GM23338 (cell line): ENCODE results near the gene PTGFR. TPM values are rescaled to one million over a fixed set of nuclear protein-coding genes. Genes with fewer than 3 reads are reported as not detected.

Experiments
- ATAC-seq: fragments of 200-7000 bp; cut with Tn5 transposase; 3 replicates; pipeline ENCODE4 v1.9.1; 2020
- DNase-seq: peaks from one replicate; pipeline ENCODE4 v3.0.0-alpha.2; 2015; ENCODE audit warnings: low spot score
- H2AFZ ChIP-seq: fragments of 200-600 bp; sonication (generic); 2 replicates; pipeline ENCODE4 v1.8.0; 2016; ENCODE audit warnings: antibody characterized with exemption, mild to moderate bottlenecking, moderate library complexity
- H3F3A ChIP-seq: fragments of 200-600 bp; sonication (generic); replicated peaks from 2 replicates; pipeline ENCODE4 v1.8.0; 2017; ENCODE audit warnings: antibody characterized with exemption, mixed run types, low read depth
- H3K27ac ChIP-seq: fragments of 200-600 bp; sonication (generic); 2 replicates; pipeline ENCODE4 v1.6.1; 2016; ENCODE audit warnings: low read depth
- H3K27me3 ChIP-seq: fragments of 200-600 bp; sonication (generic); 2 replicates; pipeline ENCODE4 v1.8.0; 2016; ENCODE audit warnings: mild to moderate bottlenecking, mixed run types, moderate library complexity; ENCODE audit not compliant: insufficient read depth
- H3K36me3 ChIP-seq: fragments of 200-600 bp; sonication (generic); 2 replicates; pipeline ENCODE4 v1.8.0; 2016; ENCODE audit warnings: mild to moderate bottlenecking; ENCODE audit not compliant: insufficient read depth
- H3K4me1 ChIP-seq: fragments of 200-600 bp; sonication (generic); 2 replicates; pipeline ENCODE4 v1.8.0; 2016; ENCODE audit warnings: mild to moderate bottlenecking, moderate library complexity; ENCODE audit not compliant: insufficient read depth
- H3K4me2 ChIP-seq: fragments of 200-600 bp; sonication (generic); 2 replicates; pipeline ENCODE4 v1.7.1; 2017; ENCODE audit warnings: mixed run types
- H3K4me3 ChIP-seq: fragments of 200-600 bp; sonication (generic); 2 replicates; pipeline ENCODE4 v1.6.1; 2016; ENCODE audit warnings: mixed run types
- H3K79me2 ChIP-seq: fragments of 200-600 bp; sonication (generic); replicated peaks from 2 replicates; pipeline ENCODE4 v1.8.0; 2017; ENCODE audit warnings: mild to moderate bottlenecking; ENCODE audit not compliant: insufficient read depth
- H3K9me2 ChIP-seq: fragments of 200-600 bp; sonication (generic); 2 replicates; pipeline ENCODE4 v1.8.0; 2017; ENCODE audit not compliant: insufficient read depth
- H4K20me1 ChIP-seq: fragments of 200-600 bp; sonication (generic); replicated peaks from 2 replicates; pipeline ENCODE4 v1.8.0; 2017; ENCODE audit warnings: mild to moderate bottlenecking; ENCODE audit not compliant: insufficient read depth
- H3K27ac Mint-ChIP-seq: 2 replicates; pipeline ENCODE4 v1.8.0; 2020; ENCODE audit warnings: inconsistent platforms, mild to moderate bottlenecking, moderate library complexity, mixed read lengths
- H3K27me3 Mint-ChIP-seq: 3 replicates; pipeline ENCODE4 v1.8.0; 2022; ENCODE audit warnings: low read depth, mild to moderate bottlenecking, moderate library complexity, mixed read lengths, inconsistent platforms; ENCODE audit not compliant: insufficient read depth, poor library complexity
- H3K36me3 Mint-ChIP-seq: 3 replicates; pipeline ENCODE4 v1.8.0; 2021; ENCODE audit warnings: low read depth, mild to moderate bottlenecking, inconsistent platforms, moderate library complexity, mixed read lengths
- H3K4me1 Mint-ChIP-seq: 3 replicates; pipeline ENCODE4 v1.8.0; 2020; ENCODE audit warnings: mild to moderate bottlenecking, inconsistent platforms, mixed read lengths
- H3K4me3 Mint-ChIP-seq: 3 replicates; pipeline ENCODE4 v1.8.0; 2021; ENCODE audit warnings: moderate library complexity, mild to moderate bottlenecking, inconsistent platforms, mixed read lengths
- H3K9me3 Mint-ChIP-seq: 3 replicates; pipeline ENCODE4 v1.8.0; 2020; ENCODE audit warnings: moderate library complexity, mild to moderate bottlenecking, inconsistent platforms, mixed read lengths
- CREB1 ChIP-seq: fragments of 250-450 bp; sonication (Bioruptor Pico); IDR thresholded peaks from 2 replicates; pipeline ENCODE4 v1.5.0; 2020; ENCODE audit warnings: low read depth, mild to moderate bottlenecking, moderate library complexity
- EZH2 ChIP-seq: fragments of 200-600 bp; sonication (generic); IDR thresholded peaks from one replicate; pipeline ENCODE4 v1.8.0; 2017; ENCODE audit warnings: antibody characterized with exemption, mild to moderate bottlenecking, low read depth; ENCODE audit not compliant: unreplicated experiment
- EZH2phosphoT487 ChIP-seq: fragments of 200-600 bp; sonication (generic); IDR thresholded peaks from one replicate; pipeline ENCODE4 v1.8.1; 2018; ENCODE audit warnings: antibody characterized with exemption; ENCODE audit not compliant: unreplicated experiment
- JUNB ChIP-seq: IDR thresholded peaks from one replicate; pipeline ENCODE4 v1.6.1; 2016; ENCODE audit warnings: antibody characterized with exemption; ENCODE audit not compliant: unreplicated experiment
- NANOG ChIP-seq: IDR thresholded peaks from 2 replicates; pipeline ENCODE4 v1.6.1; 2016; ENCODE audit warnings: antibody characterized with exemption, borderline replicate concordance
- POLR2AphosphoS5 ChIP-seq: IDR thresholded peaks from 2 replicates; pipeline ENCODE4 v1.6.1; 2016; ENCODE audit warnings: antibody characterized with exemption, low read depth
- STAT1 ChIP-seq: IDR thresholded peaks from one replicate; pipeline ENCODE4 v1.6.1; 2016; ENCODE audit warnings: antibody characterized with exemption; ENCODE audit not compliant: unreplicated experiment
- ZNF114 ChIP-seq: fragments of 250-450 bp; sonication (Bioruptor Pico); IDR thresholded peaks from 2 replicates; pipeline ENCODE4 v1.5.0; 2020; ENCODE audit warnings: mild to moderate bottlenecking, moderate library complexity
- ZNF331 ChIP-seq: fragments of 250-450 bp; sonication (Bioruptor Pico); IDR thresholded peaks from 2 replicates; pipeline ENCODE4 v1.5.0; 2020; ENCODE audit warnings: low read depth, mild to moderate bottlenecking, moderate library complexity
- polyA plus RNA-seq: library from polyadenylated mRNA; unstranded; fragments of >200 nt; fragmentation: Nextera tagmentation; extraction: Ambion mirVana; gene quantifications from 2 replicates; pipeline ENCODE4 v1.2.1, GENCODE V29; 2016
- total RNA-seq: library from RNA; depleted of rRNA; stranded (reverse); fragments of >200 nt; shearing (Covaris generic); gene quantifications from 2 replicates; pipeline ENCODE4 v1.2.3, GENCODE V29; 2014
- TF ChIP-seq, protein P1 (sequence below): IDR thresholded peaks from 2 replicates; pipeline ENCODE4 v1.6.1; 2016; ENCODE audit warnings: antibody characterized with exemption
- TF ChIP-seq, protein P2 (sequence below): IDR thresholded peaks from one replicate; pipeline ENCODE4 v1.6.1; 2018; ENCODE audit warnings: antibody characterized with exemption; ENCODE audit not compliant: unreplicated experiment
- TF ChIP-seq, protein P3 (sequence below), 2 experiments: fragments of 200-600 bp in 1 of 2; sonication (generic) in 1 of 2; conservative IDR thresholded peaks; 2 replicates each; pipeline versions ENCODE4 v1.5.1 to v1.6.1; 2016 to 2017; ENCODE audit warnings: antibody characterized with exemption in 2 of 2, low read depth in 2 of 2, mild to moderate bottlenecking in 2 of 2, moderate library complexity in 1 of 2
- TF ChIP-seq, protein P4 (sequence below): fragments of 250-450 bp; sonication (Bioruptor Pico); IDR thresholded peaks from 2 replicates; pipeline ENCODE4 v1.5.0; 2020; ENCODE audit warnings: mild to moderate bottlenecking, moderate library complexity

The PTGFR gene
- total and polyA plus RNA-seq, 2 experiments from 2014 or later: 0.24 TPM; not detected in 1

DNA sequence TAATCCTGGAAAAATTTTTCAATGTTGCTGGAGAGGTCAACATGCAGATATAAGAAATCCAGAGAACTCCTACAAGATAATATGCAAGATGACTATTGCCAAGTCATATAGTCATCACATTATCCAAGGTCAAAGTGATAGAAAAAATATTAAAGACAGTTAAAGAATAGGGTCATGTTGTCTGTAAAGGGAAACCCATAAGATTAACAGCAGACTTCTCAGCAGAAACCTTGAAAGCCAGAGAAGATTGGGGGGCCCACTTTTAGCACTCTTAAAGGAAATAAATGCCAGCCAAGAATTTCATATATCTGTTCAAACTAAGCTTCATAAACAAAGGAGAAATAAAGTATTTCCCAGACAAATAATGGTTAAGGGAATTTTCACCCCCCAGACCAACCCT is 64.1 kb downstream of the PTGFR start:
- TF ChIP-seq, protein P1, sequence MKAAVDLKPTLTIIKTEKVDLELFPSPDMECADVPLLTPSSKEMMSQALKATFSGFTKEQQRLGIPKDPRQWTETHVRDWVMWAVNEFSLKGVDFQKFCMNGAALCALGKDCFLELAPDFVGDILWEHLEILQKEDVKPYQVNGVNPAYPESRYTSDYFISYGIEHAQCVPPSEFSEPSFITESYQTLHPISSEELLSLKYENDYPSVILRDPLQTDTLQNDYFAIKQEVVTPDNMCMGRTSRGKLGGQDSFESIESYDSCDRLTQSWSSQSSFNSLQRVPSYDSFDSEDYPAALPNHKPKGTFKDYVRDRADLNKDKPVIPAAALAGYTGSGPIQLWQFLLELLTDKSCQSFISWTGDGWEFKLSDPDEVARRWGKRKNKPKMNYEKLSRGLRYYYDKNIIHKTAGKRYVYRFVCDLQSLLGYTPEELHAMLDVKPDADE: no peak
- TF ChIP-seq CREB1: no peak
- TF ChIP-seq STAT1: no peak
- TF ChIP-seq, protein P2, sequence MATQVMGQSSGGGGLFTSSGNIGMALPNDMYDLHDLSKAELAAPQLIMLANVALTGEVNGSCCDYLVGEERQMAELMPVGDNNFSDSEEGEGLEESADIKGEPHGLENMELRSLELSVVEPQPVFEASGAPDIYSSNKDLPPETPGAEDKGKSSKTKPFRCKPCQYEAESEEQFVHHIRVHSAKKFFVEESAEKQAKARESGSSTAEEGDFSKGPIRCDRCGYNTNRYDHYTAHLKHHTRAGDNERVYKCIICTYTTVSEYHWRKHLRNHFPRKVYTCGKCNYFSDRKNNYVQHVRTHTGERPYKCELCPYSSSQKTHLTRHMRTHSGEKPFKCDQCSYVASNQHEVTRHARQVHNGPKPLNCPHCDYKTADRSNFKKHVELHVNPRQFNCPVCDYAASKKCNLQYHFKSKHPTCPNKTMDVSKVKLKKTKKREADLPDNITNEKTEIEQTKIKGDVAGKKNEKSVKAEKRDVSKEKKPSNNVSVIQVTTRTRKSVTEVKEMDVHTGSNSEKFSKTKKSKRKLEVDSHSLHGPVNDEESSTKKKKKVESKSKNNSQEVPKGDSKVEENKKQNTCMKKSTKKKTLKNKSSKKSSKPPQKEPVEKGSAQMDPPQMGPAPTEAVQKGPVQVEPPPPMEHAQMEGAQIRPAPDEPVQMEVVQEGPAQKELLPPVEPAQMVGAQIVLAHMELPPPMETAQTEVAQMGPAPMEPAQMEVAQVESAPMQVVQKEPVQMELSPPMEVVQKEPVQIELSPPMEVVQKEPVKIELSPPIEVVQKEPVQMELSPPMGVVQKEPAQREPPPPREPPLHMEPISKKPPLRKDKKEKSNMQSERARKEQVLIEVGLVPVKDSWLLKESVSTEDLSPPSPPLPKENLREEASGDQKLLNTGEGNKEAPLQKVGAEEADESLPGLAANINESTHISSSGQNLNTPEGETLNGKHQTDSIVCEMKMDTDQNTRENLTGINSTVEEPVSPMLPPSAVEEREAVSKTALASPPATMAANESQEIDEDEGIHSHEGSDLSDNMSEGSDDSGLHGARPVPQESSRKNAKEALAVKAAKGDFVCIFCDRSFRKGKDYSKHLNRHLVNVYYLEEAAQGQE: no peak
- TF ChIP-seq NANOG: no peak
- TF ChIP-seq, protein P3, sequence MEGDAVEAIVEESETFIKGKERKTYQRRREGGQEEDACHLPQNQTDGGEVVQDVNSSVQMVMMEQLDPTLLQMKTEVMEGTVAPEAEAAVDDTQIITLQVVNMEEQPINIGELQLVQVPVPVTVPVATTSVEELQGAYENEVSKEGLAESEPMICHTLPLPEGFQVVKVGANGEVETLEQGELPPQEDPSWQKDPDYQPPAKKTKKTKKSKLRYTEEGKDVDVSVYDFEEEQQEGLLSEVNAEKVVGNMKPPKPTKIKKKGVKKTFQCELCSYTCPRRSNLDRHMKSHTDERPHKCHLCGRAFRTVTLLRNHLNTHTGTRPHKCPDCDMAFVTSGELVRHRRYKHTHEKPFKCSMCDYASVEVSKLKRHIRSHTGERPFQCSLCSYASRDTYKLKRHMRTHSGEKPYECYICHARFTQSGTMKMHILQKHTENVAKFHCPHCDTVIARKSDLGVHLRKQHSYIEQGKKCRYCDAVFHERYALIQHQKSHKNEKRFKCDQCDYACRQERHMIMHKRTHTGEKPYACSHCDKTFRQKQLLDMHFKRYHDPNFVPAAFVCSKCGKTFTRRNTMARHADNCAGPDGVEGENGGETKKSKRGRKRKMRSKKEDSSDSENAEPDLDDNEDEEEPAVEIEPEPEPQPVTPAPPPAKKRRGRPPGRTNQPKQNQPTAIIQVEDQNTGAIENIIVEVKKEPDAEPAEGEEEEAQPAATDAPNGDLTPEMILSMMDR (conservative IDR thresholded peaks at IDR 0.05; ENCODE audit: low read depth in 2 of 2): no peak
- no peak for TF ChIP-seq ZNF114 (CRISPR knock-in tag)
- TF ChIP-seq EZH2: no peak
- no peak for TF ChIP-seq JUNB
- TF ChIP-seq, protein P4, sequence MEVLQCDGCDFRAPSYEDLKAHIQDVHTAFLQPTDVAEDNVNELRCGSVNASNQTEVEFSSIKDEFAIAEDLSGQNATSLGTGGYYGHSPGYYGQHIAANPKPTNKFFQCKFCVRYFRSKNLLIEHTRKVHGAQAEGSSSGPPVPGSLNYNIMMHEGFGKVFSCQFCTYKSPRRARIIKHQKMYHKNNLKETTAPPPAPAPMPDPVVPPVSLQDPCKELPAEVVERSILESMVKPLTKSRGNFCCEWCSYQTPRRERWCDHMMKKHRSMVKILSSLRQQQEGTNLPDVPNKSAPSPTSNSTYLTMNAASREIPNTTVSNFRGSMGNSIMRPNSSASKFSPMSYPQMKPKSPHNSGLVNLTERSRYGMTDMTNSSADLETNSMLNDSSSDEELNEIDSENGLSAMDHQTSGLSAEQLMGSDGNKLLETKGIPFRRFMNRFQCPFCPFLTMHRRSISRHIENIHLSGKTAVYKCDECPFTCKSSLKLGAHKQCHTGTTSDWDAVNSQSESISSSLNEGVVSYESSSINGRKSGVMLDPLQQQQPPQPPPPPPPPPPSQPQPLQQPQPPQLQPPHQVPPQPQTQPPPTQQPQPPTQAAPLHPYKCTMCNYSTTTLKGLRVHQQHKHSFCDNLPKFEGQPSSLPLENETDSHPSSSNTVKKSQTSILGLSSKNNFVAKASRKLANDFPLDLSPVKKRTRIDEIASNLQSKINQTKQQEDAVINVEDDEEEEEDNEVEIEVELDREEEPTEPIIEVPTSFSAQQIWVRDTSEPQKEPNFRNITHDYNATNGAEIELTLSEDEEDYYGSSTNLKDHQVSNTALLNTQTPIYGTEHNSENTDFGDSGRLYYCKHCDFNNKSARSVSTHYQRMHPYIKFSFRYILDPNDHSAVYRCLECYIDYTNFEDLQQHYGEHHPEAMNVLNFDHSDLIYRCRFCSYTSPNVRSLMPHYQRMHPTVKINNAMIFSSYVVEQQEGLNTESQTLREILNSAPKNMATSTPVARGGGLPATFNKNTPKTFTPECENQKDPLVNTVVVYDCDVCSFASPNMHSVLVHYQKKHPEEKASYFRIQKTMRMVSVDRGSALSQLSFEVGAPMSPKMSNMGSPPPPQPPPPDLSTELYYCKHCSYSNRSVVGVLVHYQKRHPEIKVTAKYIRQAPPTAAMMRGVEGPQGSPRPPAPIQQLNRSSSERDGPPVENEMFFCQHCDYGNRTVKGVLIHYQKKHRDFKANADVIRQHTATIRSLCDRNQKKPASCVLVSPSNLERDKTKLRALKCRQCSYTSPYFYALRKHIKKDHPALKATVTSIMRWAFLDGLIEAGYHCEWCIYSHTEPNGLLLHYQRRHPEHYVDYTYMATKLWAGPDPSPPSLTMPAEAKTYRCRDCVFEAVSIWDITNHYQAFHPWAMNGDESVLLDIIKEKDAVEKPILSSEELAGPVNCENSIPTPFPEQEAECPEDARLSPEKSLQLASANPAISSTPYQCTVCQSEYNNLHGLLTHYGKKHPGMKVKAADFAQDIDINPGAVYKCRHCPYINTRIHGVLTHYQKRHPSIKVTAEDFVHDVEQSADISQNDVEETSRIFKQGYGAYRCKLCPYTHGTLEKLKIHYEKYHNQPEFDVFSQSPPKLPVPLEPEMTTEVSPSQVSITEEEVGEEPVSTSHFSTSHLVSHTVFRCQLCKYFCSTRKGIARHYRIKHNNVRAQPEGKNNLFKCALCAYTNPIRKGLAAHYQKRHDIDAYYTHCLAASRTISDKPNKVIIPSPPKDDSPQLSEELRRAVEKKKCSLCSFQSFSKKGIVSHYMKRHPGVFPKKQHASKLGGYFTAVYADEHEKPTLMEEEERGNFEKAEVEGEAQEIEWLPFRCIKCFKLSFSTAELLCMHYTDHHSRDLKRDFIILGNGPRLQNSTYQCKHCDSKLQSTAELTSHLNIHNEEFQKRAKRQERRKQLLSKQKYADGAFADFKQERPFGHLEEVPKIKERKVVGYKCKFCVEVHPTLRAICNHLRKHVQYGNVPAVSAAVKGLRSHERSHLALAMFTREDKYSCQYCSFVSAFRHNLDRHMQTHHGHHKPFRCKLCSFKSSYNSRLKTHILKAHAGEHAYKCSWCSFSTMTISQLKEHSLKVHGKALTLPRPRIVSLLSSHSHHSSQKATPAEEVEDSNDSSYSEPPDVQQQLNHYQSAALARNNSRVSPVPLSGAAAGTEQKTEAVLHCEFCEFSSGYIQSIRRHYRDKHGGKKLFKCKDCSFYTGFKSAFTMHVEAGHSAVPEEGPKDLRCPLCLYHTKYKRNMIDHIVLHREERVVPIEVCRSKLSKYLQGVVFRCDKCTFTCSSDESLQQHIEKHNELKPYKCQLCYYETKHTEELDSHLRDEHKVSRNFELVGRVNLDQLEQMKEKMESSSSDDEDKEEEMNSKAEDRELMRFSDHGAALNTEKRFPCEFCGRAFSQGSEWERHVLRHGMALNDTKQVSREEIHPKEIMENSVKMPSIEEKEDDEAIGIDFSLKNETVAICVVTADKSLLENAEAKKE (CRISPR knock-in tag): no peak
- no peak for TF ChIP-seq POLR2AphosphoS5
- TF ChIP-seq ZNF331: no peak
- TF ChIP-seq EZH2phosphoT487: no peak
- no peaks in the 10 kb centered on the region for H3K36me3 ChIP-seq
- H3K9me2 ChIP-seq: peaks cover 4% of the 10 kb centered on the region
- ATAC-seq: no peak
- H3F3A ChIP-seq: no peaks in the 10 kb centered on the region
- Mint-ChIP-seq H3K4me1 (no peaks in the 10 kb centered on the region), H3K27ac (no peak overlapping the region), H3K9me3 (peaks cover 36% of the 10 kb centered on the region), H3K27me3 (peaks cover 4% of the 10 kb centered on the region), H3K4me3 (no peak overlapping the region), H3K36me3 (peaks cover 15% of the 10 kb centered on the region; the same call in 2 of the 3 replicates)
- H3K27me3 ChIP-seq: no peaks in the 10 kb centered on the region
- no peaks in the 10 kb centered on the region for H3K4me1 ChIP-seq
- no peak for DNase-seq
- no peak overlapping the region for H3K27ac ChIP-seq
- no peak overlapping the region for H2AFZ ChIP-seq
- H3K4me2 ChIP-seq: no peak overlapping the region
- H3K79me2 ChIP-seq: no peaks in the 10 kb centered on the region
- H3K4me3 ChIP-seq: no peak overlapping the region
- H4K20me1 ChIP-seq: no peaks in the 10 kb centered on the region
